ENCODE results near the gene GFPT1.

The GFPT1 gene

GRCh38 chr2:69306822-69307578, 80.0 kb downstream of the GFPT1 start (continued):
- peak; percentile 23; the same call in 1 of the 2 replicates for TF ChIP-seq ZNF580 (tag by site-specific recombination; IDR thresholded peaks at IDR 0.05)
- peak; percentile 85; the same call in 1 of the 2 replicates for TF ChIP-seq ZNF2 (tag by site-specific recombination; IDR thresholded peaks at IDR 0.05)
- TF ChIP-seq ZIC2 (tag by site-specific recombination; IDR thresholded peaks at IDR 0.05): peak; percentile 69
- TF ChIP-seq ZNF423 (tag by site-specific recombination; IDR thresholded peaks at IDR 0.05): peak; percentile 75; the same call in 1 of the 2 replicates
- TF ChIP-seq ZNF664 (tag by site-specific recombination; IDR thresholded peaks at IDR 0.05): 0 out of 2 replicates have a peak, but pooled peaks have one; percentile 14
- peak; percentile 83; the same call in 1 of the 2 replicates for TF ChIP-seq ZNF501 (tag by site-specific recombination; IDR thresholded peaks at IDR 0.05)
- peak; percentile 51; the same call in 1 of the 2 replicates for TF ChIP-seq ZSCAN30 (tag by site-specific recombination; IDR thresholded peaks at IDR 0.05)
- TF ChIP-seq KLF1 (tag by site-specific recombination; IDR thresholded peaks at IDR 0.05): peak; percentile 83
- TF ChIP-seq GFI1B (tag by site-specific recombination; IDR thresholded peaks at IDR 0.05): no peak
- TF ChIP-seq ZNF639 (tag by site-specific recombination; IDR thresholded peaks at IDR 0.05): peak; percentile 39; the same call in 1 of the 2 replicates
- TF ChIP-seq ZEB2 (tag by site-specific recombination; IDR thresholded peaks at IDR 0.05): peak; percentile 87
- no peak for TF ChIP-seq TSHZ1 (tag by site-specific recombination; IDR thresholded peaks at IDR 0.05; ENCODE audit: borderline replicate concordance)
- peak; percentile 57 for TF ChIP-seq GLIS1 (tag by site-specific recombination; IDR thresholded peaks at IDR 0.05)
- no peak for TF ChIP-seq MZF1 (tag by site-specific recombination; IDR thresholded peaks at IDR 0.05; ENCODE audit: borderline replicate concordance)
- TF ChIP-seq ZNF510 (tag by site-specific recombination; IDR thresholded peaks at IDR 0.05; ENCODE audit: insufficient replicate concordance): no peak
- TF ChIP-seq ZBTB48 (tag by site-specific recombination; IDR thresholded peaks at IDR 0.05): peak; percentile 67
- TF ChIP-seq ZNF175 (tag by site-specific recombination; IDR thresholded peaks at IDR 0.05): no peak
- peak; percentile 84 for TF ChIP-seq ZNF654 (tag by site-specific recombination; IDR thresholded peaks at IDR 0.05; ENCODE audit: low read depth)
- peak; percentile 21; the same call in 1 of the 2 replicates for TF ChIP-seq ZBTB6 (tag by site-specific recombination; IDR thresholded peaks at IDR 0.05)
- TF ChIP-seq OSR2 (tag by site-specific recombination; IDR thresholded peaks at IDR 0.05): 0 out of 2 replicates have a peak, but pooled peaks have one; percentile 6
- no peak for TF ChIP-seq ZNF302 (tag by site-specific recombination; IDR thresholded peaks at IDR 0.05; ENCODE audit: low read depth)
- no peak for TF ChIP-seq PRDM2 (tag by site-specific recombination; IDR thresholded peaks at IDR 0.05; ENCODE audit: borderline replicate concordance)
- peak; percentile 90 for TF ChIP-seq ZBTB10 (tag by site-specific recombination; IDR thresholded peaks at IDR 0.05)
- TF ChIP-seq KLF9 (tag by site-specific recombination; IDR thresholded peaks at IDR 0.05; ENCODE audit: low read depth): peak; percentile 22; the same call in 1 of the 2 replicates

All from HEK293 (cell line).